Stomach (tissue), 4 donors: Measurements from ENCODE around the gene THSD4.

Experiments
- POLR2A ChIP-seq, 4 donors: fragments of 450-650 bp; IDR thresholded peaks; one replicate each; pipeline ENCODE4 v1.6.1; 2016; ENCODE audit warnings: antibody characterized with exemption in 4 of 4, control low read depth in 2 of 4, mild to moderate bottlenecking in 1 of 4, moderate library complexity in 1 of 4
- POLR2AphosphoS5 ChIP-seq, 3 donors: sonication (generic); formaldehyde crosslinking; IDR thresholded peaks; one replicate each; pipeline ENCODE4 v1.6.1; 2016; ENCODE audit warnings: antibody characterized with exemption in 3 of 3
- TF ChIP-seq, protein P1 (sequence below), 7 experiments: fragments of 450-650 bp in 4 of 7; fragments of 200-600 bp in 3 of 7; sonication (generic) in 3 of 7; IDR thresholded peaks; one replicate each; pipeline ENCODE4 v1.5.1; 2016 to 2019; ENCODE audit warnings: antibody characterized with exemption in 7 of 7, control low read depth in 2 of 7, mild to moderate bottlenecking in 1 of 7

DNA sequence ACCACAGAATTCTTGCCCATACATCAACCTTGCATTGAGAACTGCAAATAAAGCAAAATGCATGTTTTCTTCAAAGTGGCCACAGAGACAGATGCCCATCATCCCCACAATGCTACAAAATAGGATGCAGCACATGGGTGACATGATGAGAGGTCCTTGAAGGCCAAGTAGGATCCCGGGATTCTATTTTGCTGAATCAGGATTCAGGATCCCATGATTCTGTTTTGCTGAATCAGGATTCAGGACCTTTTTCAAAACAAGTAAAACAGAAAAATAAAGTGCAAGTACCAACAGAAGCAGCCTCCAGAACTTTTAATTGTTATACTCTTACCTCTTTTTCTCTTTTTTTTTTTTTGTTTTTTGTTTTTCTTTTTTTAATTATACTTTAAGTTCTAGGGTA, 453.0 kb downstream of the THSD4 start:
- TF ChIP-seq, protein P1, sequence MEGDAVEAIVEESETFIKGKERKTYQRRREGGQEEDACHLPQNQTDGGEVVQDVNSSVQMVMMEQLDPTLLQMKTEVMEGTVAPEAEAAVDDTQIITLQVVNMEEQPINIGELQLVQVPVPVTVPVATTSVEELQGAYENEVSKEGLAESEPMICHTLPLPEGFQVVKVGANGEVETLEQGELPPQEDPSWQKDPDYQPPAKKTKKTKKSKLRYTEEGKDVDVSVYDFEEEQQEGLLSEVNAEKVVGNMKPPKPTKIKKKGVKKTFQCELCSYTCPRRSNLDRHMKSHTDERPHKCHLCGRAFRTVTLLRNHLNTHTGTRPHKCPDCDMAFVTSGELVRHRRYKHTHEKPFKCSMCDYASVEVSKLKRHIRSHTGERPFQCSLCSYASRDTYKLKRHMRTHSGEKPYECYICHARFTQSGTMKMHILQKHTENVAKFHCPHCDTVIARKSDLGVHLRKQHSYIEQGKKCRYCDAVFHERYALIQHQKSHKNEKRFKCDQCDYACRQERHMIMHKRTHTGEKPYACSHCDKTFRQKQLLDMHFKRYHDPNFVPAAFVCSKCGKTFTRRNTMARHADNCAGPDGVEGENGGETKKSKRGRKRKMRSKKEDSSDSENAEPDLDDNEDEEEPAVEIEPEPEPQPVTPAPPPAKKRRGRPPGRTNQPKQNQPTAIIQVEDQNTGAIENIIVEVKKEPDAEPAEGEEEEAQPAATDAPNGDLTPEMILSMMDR (IDR thresholded peaks at IDR 0.05), result no peak
- TF ChIP-seq POLR2AphosphoS5 (IDR thresholded peaks at IDR 0.05) (no peak), POLR2A (IDR thresholded peaks at IDR 0.05) (no peak)
